Measurements from ENCODE around the gene FADS3. TPM values are rescaled to one million over a fixed set of nuclear protein-coding genes. Genes with fewer than 3 reads are reported as not detected.
A peak's percentile ranks its signal among the peaks of the same experiment; 100 is the strongest.

Gene FADS3
- total and polyA plus RNA-seq, 2 of the 4 experiments (the other 2 are of a cell fraction): 54.5 to 110 TPM

GRCh38 chr11:61924064-61924455, 32.7 kb upstream of the FADS3 start:
- WGBS, 2 experiments (ENCODE audit: extremely low coverage in 2 of 2, insufficient read length in 1 of 2): no CpG with 5 or more reads among the region's 6 CpGs
- no peaks in the 10 kb centered on the region for H3K9me3 ChIP-seq (ENCODE audit: control insufficient read depth, insufficient read depth, low read length)
- peak overlapping the region; percentile 79 for H2AFZ ChIP-seq (replicated peaks; ENCODE audit: low read length, poor library complexity)
- H3K4me1 ChIP-seq (ENCODE audit: control insufficient read depth, insufficient read depth, low read length): peaks cover 16% of the 10 kb centered on the region; the same call in 1 of the 2 replicates
- peaks cover 13% of the 10 kb centered on the region for H3K27me3 ChIP-seq (ENCODE audit: control insufficient read depth, insufficient read depth, low read length)
- peak overlapping the region; percentile 23; the same call in 1 of the 3 replicates for H2BK15ac ChIP-seq (ENCODE audit: low read depth, low read length)
- TF ChIP-seq SMC3 (IDR thresholded peaks at IDR 0.05; ENCODE audit: low read depth, low read length): no peak
- no peak for TF ChIP-seq MAZ (IDR thresholded peaks at IDR 0.05; ENCODE audit: borderline replicate concordance, low read depth, low read length)
- no peak for TF ChIP-seq MAFK (IDR thresholded peaks at IDR 0.05; ENCODE audit: low read depth, low read length)
- TF ChIP-seq RFX5 (IDR thresholded peaks at IDR 0.05; ENCODE audit: low read depth, low read length): no peak
- TF ChIP-seq, protein P1, sequence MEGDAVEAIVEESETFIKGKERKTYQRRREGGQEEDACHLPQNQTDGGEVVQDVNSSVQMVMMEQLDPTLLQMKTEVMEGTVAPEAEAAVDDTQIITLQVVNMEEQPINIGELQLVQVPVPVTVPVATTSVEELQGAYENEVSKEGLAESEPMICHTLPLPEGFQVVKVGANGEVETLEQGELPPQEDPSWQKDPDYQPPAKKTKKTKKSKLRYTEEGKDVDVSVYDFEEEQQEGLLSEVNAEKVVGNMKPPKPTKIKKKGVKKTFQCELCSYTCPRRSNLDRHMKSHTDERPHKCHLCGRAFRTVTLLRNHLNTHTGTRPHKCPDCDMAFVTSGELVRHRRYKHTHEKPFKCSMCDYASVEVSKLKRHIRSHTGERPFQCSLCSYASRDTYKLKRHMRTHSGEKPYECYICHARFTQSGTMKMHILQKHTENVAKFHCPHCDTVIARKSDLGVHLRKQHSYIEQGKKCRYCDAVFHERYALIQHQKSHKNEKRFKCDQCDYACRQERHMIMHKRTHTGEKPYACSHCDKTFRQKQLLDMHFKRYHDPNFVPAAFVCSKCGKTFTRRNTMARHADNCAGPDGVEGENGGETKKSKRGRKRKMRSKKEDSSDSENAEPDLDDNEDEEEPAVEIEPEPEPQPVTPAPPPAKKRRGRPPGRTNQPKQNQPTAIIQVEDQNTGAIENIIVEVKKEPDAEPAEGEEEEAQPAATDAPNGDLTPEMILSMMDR (conservative IDR thresholded peaks at IDR 0.05; ENCODE audit: low read depth, low read length): no peak
- no peak for TF ChIP-seq BHLHE40 (IDR thresholded peaks at IDR 0.05; ENCODE audit: low read depth, low read length)
- no peak for TF ChIP-seq RCOR1 (IDR thresholded peaks at IDR 0.05; ENCODE audit: insufficient replicate concordance, low read length)
- no peak for TF ChIP-seq MXI1 (IDR thresholded peaks at IDR 0.05; ENCODE audit: borderline replicate concordance, low read depth, low read length)
- no peak for TF ChIP-seq FOS (IDR thresholded peaks at IDR 0.05; ENCODE audit: low read depth, low read length)
- no peak for TF ChIP-seq RAD21 (IDR thresholded peaks at IDR 0.05; ENCODE audit: low read length)
- no peak for TF ChIP-seq CHD1 (IDR thresholded peaks at IDR 0.05; ENCODE audit: low read depth, low read length)
- TF ChIP-seq, protein P2, sequence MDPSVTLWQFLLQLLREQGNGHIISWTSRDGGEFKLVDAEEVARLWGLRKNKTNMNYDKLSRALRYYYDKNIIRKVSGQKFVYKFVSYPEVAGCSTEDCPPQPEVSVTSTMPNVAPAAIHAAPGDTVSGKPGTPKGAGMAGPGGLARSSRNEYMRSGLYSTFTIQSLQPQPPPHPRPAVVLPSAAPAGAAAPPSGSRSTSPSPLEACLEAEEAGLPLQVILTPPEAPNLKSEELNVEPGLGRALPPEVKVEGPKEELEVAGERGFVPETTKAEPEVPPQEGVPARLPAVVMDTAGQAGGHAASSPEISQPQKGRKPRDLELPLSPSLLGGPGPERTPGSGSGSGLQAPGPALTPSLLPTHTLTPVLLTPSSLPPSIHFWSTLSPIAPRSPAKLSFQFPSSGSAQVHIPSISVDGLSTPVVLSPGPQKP (IDR thresholded peaks at IDR 0.05; ENCODE audit: borderline replicate concordance, low read depth, low read length): no peak
- H2BK20ac ChIP-seq (ENCODE audit: low read depth, low read length): peak overlapping the region; percentile 48; the same call in 1 of the 2 replicates
- no peak overlapping the region; the same call in 1 of the 2 replicates for H3K4me2 ChIP-seq (ENCODE audit: low read depth, low read length)
- no peak for ATAC-seq (ENCODE audit: low read depth)
- H3K4me3 ChIP-seq (ENCODE audit: insufficient read depth, low read depth, low read length): no peak overlapping the region
- no peaks in the 10 kb centered on the region for H3K9me1 ChIP-seq (ENCODE audit: insufficient read depth, low read length)
- ChIA-PET POLR2A (ENCODE audit: unreplicated experiment) (interaction anchor here (0.9 kb wide), 1 partner anchor 31 kb away, joined by 6 read pairs; no protein-coding TSS in a partner anchor), CTCF (interaction anchor here (0.6 to 2.1 kb wide), 4 partner anchors 23 to 514 kb away, joined by 3 to 8 read pairs (median 6); no protein-coding TSS in a partner anchor)
- H3K79me1 ChIP-seq (ENCODE audit: low read depth in 1 of 2, low read length in 2 of 2): no peaks in the 10 kb centered on the region
- H2AK9ac ChIP-seq (replicated peaks; ENCODE audit: low read depth, low read length, poor library complexity): peak overlapping the region; percentile 44
- no peak for DNase-seq
- H4K5ac ChIP-seq (ENCODE audit: low read depth, low read length): peak overlapping the region; percentile 50; the same call in 1 of the 2 replicates
- peak overlapping the region in 1 of 2 experiments; percentile 37; a peak in 1 of 4 replicates for H4K8ac ChIP-seq (ENCODE audit: low read depth in 2 of 2, low read length in 2 of 2)
- H4K20me1 ChIP-seq (ENCODE audit: insufficient read depth, low read length): no peaks in the 10 kb centered on the region
- H3K27ac ChIP-seq (ENCODE audit: insufficient read depth, low read length): peak overlapping the region; percentile 80; the same call in 1 of the 2 replicates
- no peak overlapping the region for H3K56ac ChIP-seq (ENCODE audit: extremely low read depth, insufficient read depth, low read length)
- no peak overlapping the region for H2BK5ac ChIP-seq (ENCODE audit: low read depth, low read length, poor library complexity, severe bottlenecking)
- no peak overlapping the region; the same call in 1 of the 2 replicates for H2AK5ac ChIP-seq (ENCODE audit: low read depth, low read length)
- intact Hi-C loops (cut with micrococcal nuclease): no loop called here
- peak overlapping the region; percentile 39; the same call in 1 of the 2 replicates for H3K4ac ChIP-seq (ENCODE audit: low read depth, low read length)
- no TSS peak for BruUV-seq (replicated peaks)
- in situ Hi-C loops (cut with MboI; ENCODE audit: low sequenced_read_pairs): no loop called here
- H3K14ac ChIP-seq (replicated peaks; ENCODE audit: low read depth, low read length): peak overlapping the region; percentile 33; the same call in 1 of the 2 replicates
- peak overlapping the region; percentile 61; the same call in 1 of the 2 replicates for H2BK120ac ChIP-seq (ENCODE audit: low read depth, low read length)
- no peak overlapping the region for H3K23ac ChIP-seq (ENCODE audit: low read depth, low read length)
- no peak overlapping the region for H4K91ac ChIP-seq (ENCODE audit: insufficient read depth, low read depth, low read length)
- H3K9ac ChIP-seq (ENCODE audit: low read depth, low read length): peak overlapping the region; percentile 40; the same call in 1 of the 2 replicates
- peak overlapping the region; percentile 20; the same call in 1 of the 2 replicates for H3K18ac ChIP-seq (ENCODE audit: low read depth, low read length)
- dilution Hi-C loops (cut with HindIII; ENCODE audit: low sequenced_read_pairs, unreplicated experiment): no loop called here
- no peaks in the 10 kb centered on the region for H3K36me3 ChIP-seq (ENCODE audit: control insufficient read depth, insufficient read depth, low read length)
